Neuronal stem cell (in vitro differentiated cells): ENCODE measurements around the gene SHC3.
A peak's percentile ranks its signal among the peaks of the same experiment; 100 is the strongest.

Source experiments
- DNase-seq: peaks from one replicate; pipeline ENCODE4 v3.0.0-alpha.2; 2013; ENCODE audit warnings: low spot score
- H2AFZ ChIP-seq: one replicate; pipeline ENCODE4 v1.6.1; 2013; ENCODE audit warnings: mild to moderate bottlenecking, low read length, inconsistent platforms
- H2AK5ac ChIP-seq: 2 replicates; pipeline ENCODE4 v1.6.1; 2013; ENCODE audit warnings: low read depth, mild to moderate bottlenecking, inconsistent platforms, low read length, moderate library complexity, mixed read lengths
- H2BK120ac ChIP-seq: 2 replicates; pipeline ENCODE4 v1.6.1; 2013; ENCODE audit warnings: low read depth, mild to moderate bottlenecking, inconsistent platforms, low read length, moderate library complexity, mixed read lengths
- H2BK12ac ChIP-seq: one replicate; pipeline ENCODE4 v1.6.1; 2013; ENCODE audit warnings: low read length, inconsistent platforms
- H2BK15ac ChIP-seq: 2 replicates; pipeline ENCODE4 v1.6.1; 2013; ENCODE audit warnings: mild to moderate bottlenecking, low read length, inconsistent platforms, mixed read lengths
- H2BK5ac ChIP-seq: one replicate; pipeline ENCODE4 v1.6.1; 2013; ENCODE audit warnings: inconsistent platforms, mild to moderate bottlenecking, low read length, moderate library complexity
- H3K14ac ChIP-seq: one replicate; pipeline ENCODE4 v1.6.1; 2013; ENCODE audit warnings: low read length, inconsistent platforms
- H3K18ac ChIP-seq: 2 replicates; pipeline ENCODE4 v1.6.1; 2013; ENCODE audit warnings: low read length, inconsistent platforms
- H3K23ac ChIP-seq: 2 replicates; pipeline ENCODE4 v1.6.1; 2013; ENCODE audit warnings: low read depth, mild to moderate bottlenecking, mixed read lengths, low read length, inconsistent platforms; ENCODE audit not compliant: poor library complexity
- H3K27ac ChIP-seq: replicated peaks from 3 replicates; pipeline ENCODE4 v1.5.1; 2013; ENCODE audit warnings: low read length, inconsistent platforms
- H3K27me3 ChIP-seq, 3 experiments: 2 replicates each; pipeline ENCODE4 v1.6.1; 2013; ENCODE audit warnings: low read length in 3 of 3, mild to moderate bottlenecking in 2 of 3, inconsistent platforms in 1 of 3, low read depth in 1 of 3, mixed read lengths in 1 of 3, moderate library complexity in 1 of 3; ENCODE audit not compliant: control insufficient read depth in 3 of 3, insufficient read depth in 3 of 3
- H3K36me3 ChIP-seq, 2 donors: replicated peaks in 1 of 2; 2 replicates each; pipeline ENCODE4 v1.6.1; 2013; ENCODE audit warnings: low read length in 2 of 2; ENCODE audit not compliant: control insufficient read depth in 2 of 2, insufficient read depth in 2 of 2
- H3K4ac ChIP-seq: 2 replicates; pipeline ENCODE4 v1.6.1; 2013; ENCODE audit warnings: inconsistent platforms, mild to moderate bottlenecking, low read length, moderate library complexity
- H3K4me1 ChIP-seq, 2 donors: 1 replicate in 1 of 2; 2 replicates in 1 of 2; pipeline ENCODE4 v1.6.1; 2013; ENCODE audit warnings: low read length in 2 of 2, low read depth in 1 of 2; ENCODE audit not compliant: control insufficient read depth in 2 of 2, insufficient read depth in 1 of 2
- H3K4me2 ChIP-seq: one replicate; pipeline ENCODE4 v1.6.1; 2013; ENCODE audit warnings: mild to moderate bottlenecking, low read length, inconsistent platforms; ENCODE audit not compliant: insufficient read depth, poor library complexity, severe bottlenecking
- H3K4me3 ChIP-seq, 2 donors: 2 replicates each; pipeline ENCODE4 v1.5.1; 2013; ENCODE audit warnings: low read length in 2 of 2, mild to moderate bottlenecking in 2 of 2, inconsistent platforms in 1 of 2, moderate library complexity in 1 of 2
- H3K79me1 ChIP-seq: one replicate; pipeline ENCODE4 v1.6.1; 2013; ENCODE audit warnings: low read depth, mild to moderate bottlenecking, inconsistent platforms, low read length, moderate library complexity
- H3K9ac ChIP-seq: one replicate; pipeline ENCODE4 v1.6.1; 2013; ENCODE audit warnings: mild to moderate bottlenecking, low read depth, low read length, inconsistent platforms; ENCODE audit not compliant: poor library complexity
- H3K9me3 ChIP-seq, 2 donors: replicated peaks in 1 of 2; 2 replicates each; pipeline versions ENCODE3 to v1.6.1; 2013; ENCODE audit warnings: low read length in 2 of 2, mild to moderate bottlenecking in 2 of 2, inconsistent platforms in 1 of 2, low read depth in 1 of 2, mixed read lengths in 1 of 2, moderate library complexity in 1 of 2; ENCODE audit not compliant: control insufficient read depth in 2 of 2, insufficient read depth in 1 of 2
- H4K8ac ChIP-seq: one replicate; pipeline ENCODE4 v1.6.1; 2013; ENCODE audit warnings: low read depth, mild to moderate bottlenecking, inconsistent platforms, low read length, moderate library complexity
- H4K91ac ChIP-seq: one replicate; pipeline ENCODE4 v1.6.1; 2013; ENCODE audit warnings: low read length, low read depth, mild to moderate bottlenecking, inconsistent platforms; ENCODE audit not compliant: poor library complexity
- WGBS, 2 donors: extraction: QIAGEN DNeasy Blood & Tissue Kit; methylation state at CpG; one replicate each; pipeline ENCODE4 v1.1.7; 2013; ENCODE audit warnings: missing lambda C conversion rate in 2 of 2, mixed read lengths in 1 of 2; ENCODE audit not compliant: insufficient read length in 2 of 2, insufficient replicate concordance in 1 of 2; ENCODE audit errors: extremely low coverage in 2 of 2; 5-methylcytosine and 5-hydroxymethylcytosine counted together

Gene SHC3

DNA sequence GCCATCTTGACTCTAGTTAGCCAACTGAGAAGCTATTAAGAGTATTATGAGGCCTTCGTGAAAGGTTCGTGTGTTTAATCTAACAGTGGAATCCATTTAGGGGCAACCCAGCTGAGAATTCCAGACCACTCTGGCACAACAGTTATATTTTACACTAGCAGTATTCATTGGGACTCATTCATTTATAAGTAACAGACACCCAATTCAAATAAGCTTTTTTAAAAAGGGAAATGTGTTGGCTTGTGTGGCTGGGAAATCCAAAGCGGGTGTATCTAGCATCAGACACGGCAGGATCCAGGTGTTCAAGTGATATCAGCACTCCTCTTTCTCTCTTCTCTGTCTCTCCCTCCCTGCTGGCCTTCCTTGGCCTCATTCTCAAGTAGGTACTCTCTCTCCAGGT is 46.0 kb upstream of the SHC3 start:
- no peak overlapping the region for H3K4me3 ChIP-seq
- H2BK15ac ChIP-seq, result no peak overlapping the region
- H4K91ac ChIP-seq, result no peak overlapping the region
- no peak overlapping the region for H3K27ac ChIP-seq
- H2BK5ac ChIP-seq, result no peak overlapping the region
- H3K27me3 ChIP-seq, result no peaks in the 10 kb centered on the region
- no peak overlapping the region for H3K9ac ChIP-seq
- H3K4me2 ChIP-seq, result no peak overlapping the region
- H3K18ac ChIP-seq, result peak overlapping the region; percentile 8
- DNase-seq, result no peak
- peaks cover 2 to 15% of the 10 kb centered on the region in 2 donors for H3K9me3 ChIP-seq
- H2BK12ac ChIP-seq, result peak overlapping the region; percentile 4
- no CpG with 5 or more reads among the region's 4 CpGs for WGBS, 2 donors
- H2BK120ac ChIP-seq, result no peak overlapping the region
- no peak overlapping the region for H3K23ac ChIP-seq
- no peak overlapping the region for H4K8ac ChIP-seq
- no peak overlapping the region for H2AK5ac ChIP-seq
- H3K36me3 ChIP-seq, result no peaks in the 10 kb centered on the region
- H3K4ac ChIP-seq, result no peak overlapping the region
- H2AFZ ChIP-seq, result no peak overlapping the region
- peaks cover 14 to 28% of the 10 kb centered on the region in 2 donors for H3K4me1 ChIP-seq
- H3K14ac ChIP-seq, result no peak overlapping the region
- no peaks in the 10 kb centered on the region for H3K79me1 ChIP-seq

DNA sequence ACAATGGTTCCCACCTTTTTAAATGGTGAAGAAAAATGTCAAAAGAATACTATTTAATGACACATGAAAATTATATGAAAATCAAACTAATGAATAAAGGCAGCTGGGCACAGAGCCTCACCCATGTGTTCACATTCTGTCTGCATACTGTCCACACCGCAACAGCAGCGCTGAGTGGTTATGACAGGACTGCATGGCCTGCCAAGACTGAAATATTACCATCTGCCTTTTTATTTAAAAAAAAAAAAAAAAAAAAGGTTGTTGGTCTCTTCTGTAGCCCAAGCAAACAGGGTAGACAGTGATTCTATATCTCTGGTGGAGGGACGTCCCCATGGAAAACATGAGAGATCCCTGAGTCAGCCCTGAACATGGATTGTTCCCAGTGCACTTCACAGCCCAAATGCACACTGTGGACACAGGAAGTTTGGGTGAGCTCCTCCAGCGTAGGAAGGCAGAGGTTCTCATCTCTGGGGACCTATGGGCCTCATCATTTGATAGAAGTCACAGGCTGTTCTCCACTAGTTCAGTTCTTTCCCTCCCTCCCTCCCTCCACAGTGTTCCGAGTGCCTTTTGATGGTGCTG is 44.9 kb upstream of the SHC3 start:
- Histone ChIP-seq H3K79me1 (no peaks in the 10 kb centered on the region), H3K36me3 (no peaks in the 10 kb centered on the region), H2BK15ac (no peak overlapping the region), H3K14ac (no peak overlapping the region), H2AK5ac (no peak overlapping the region), H3K27ac (no peak overlapping the region), H3K18ac (no peak overlapping the region), H3K4me1 (peaks cover 14 to 35% of the 10 kb centered on the region in 2 donors), H4K91ac (no peak overlapping the region), H3K9me3 (peaks cover 2 to 15% of the 10 kb centered on the region in 2 donors), H3K9ac (no peak overlapping the region), H2AFZ (no peak overlapping the region), H4K8ac (no peak overlapping the region), H2BK12ac (no peak overlapping the region), H2BK5ac (no peak overlapping the region), H3K4ac (no peak overlapping the region), H3K27me3 (no peaks in the 10 kb centered on the region), H3K4me3 (no peak overlapping the region), H2BK120ac (no peak overlapping the region), H3K4me2 (no peak overlapping the region), H3K23ac (no peak overlapping the region)
- WGBS, 2 donors, result no CpG with 5 or more reads among the region's 5 CpGs
- DNase-seq, result no peak

DNA sequence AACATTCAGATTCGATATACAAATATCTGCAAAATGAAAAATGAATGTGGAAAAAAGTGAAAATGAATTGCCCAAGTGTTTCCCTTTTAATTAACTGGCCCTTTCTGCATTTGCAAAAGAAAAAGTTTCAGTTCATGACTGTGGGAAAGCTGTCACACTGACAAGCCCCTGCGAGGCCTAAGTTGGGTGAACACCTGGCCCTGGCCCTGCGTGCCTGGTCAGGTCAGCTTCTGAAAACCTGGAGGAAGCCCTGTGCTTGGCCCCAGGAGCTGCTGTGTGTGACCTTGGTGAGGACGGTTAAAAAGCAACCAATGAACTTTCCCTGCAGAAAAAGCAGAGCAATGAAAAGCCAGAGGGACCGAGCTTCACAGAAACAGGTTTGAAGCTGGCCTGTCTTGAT is 41.0 kb upstream of the SHC3 start:
- no CpG with 5 or more reads among the region's 5 CpGs for WGBS, 2 donors
- Histone ChIP-seq H3K27ac (no peak overlapping the region), H4K8ac (no peak overlapping the region)

DNA sequence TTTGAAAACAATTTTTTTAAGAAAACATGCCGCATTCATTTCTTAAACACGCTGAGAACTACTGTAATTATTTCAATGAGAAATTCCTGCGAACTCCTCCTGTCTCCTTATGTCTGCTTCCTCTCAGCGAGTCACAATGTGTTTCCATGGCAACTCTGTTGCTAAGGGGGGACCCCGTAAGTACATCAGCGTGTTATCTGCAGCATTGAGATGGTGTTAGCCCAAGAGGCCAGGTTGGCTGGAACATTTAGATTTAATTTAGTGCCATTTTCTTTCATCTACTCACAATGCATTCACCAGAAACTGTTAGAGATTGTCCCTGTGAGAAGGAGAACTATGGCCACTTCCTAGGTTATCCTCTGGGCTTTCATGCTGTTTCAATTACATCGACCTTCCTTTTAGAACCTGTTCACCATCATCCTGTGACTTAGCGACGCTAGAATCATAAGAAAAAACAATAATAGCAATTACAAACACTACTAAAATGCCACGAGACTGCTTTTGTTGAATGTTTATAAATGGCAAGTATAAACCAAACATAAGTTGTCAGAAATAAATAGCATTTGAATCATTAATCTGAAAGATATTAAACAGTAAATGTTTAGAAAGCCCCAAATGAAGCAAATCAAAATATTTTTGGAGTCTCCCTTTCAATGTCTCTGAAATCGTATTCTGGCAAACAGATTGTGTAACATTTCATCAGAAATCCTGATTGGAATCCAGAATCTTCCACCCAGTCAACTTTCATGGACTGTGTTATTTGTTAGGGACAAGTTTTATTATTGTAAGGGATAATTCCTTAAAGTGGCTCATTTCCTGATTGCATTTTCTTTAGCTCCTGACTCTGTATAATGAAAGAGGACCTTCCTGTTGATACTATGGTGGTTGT is 39.7 kb upstream of the SHC3 start:
- no peak overlapping the region for H3K9ac ChIP-seq

More for the DNA sequence above, 41.0 kb upstream of the SHC3 start:
- Histone ChIP-seq H2AK5ac (peak overlapping the region; percentile 12), H3K27me3 (no peaks in the 10 kb centered on the region), H3K79me1 (no peaks in the 10 kb centered on the region), H3K9me3 (peaks cover 2 to 15% of the 10 kb centered on the region in 2 donors), H3K14ac (no peak overlapping the region), H3K23ac (no peak overlapping the region), H3K9ac (no peak overlapping the region), H3K4ac (no peak overlapping the region), H2AFZ (no peak overlapping the region), H4K91ac (no peak overlapping the region), H3K36me3 (no peaks in the 10 kb centered on the region), H3K4me2 (no peak overlapping the region), H3K18ac (no peak overlapping the region), H2BK120ac (no peak overlapping the region), H2BK5ac (no peak overlapping the region), H2BK12ac (no peak overlapping the region), H3K4me1 (peaks cover 2 to 20% of the 10 kb centered on the region in 2 donors), H2BK15ac (no peak overlapping the region), H3K4me3 (no peak overlapping the region)
- DNase-seq, result no peak

More for the DNA sequence above, 39.7 kb upstream of the SHC3 start:
- H3K27me3 ChIP-seq, result no peaks in the 10 kb centered on the region
- no peaks in the 10 kb centered on the region for H3K36me3 ChIP-seq
- no peak overlapping the region for H4K91ac ChIP-seq
- no peak overlapping the region for H3K18ac ChIP-seq
- H2BK120ac ChIP-seq, result no peak overlapping the region
- no peak overlapping the region for H3K23ac ChIP-seq
- H4K8ac ChIP-seq, result no peak overlapping the region
- WGBS, 2 donors, result no CpG with 5 or more reads among the region's 11 CpGs
- peaks cover 2 to 7% of the 10 kb centered on the region in 2 donors for H3K9me3 ChIP-seq
- H2BK15ac ChIP-seq, result no peak overlapping the region
- H3K4me3 ChIP-seq, result no peak overlapping the region
- DNase-seq, result peak; percentile 39
- H2AK5ac ChIP-seq, result no peak overlapping the region
- no peak overlapping the region for H3K4me2 ChIP-seq
- no peak overlapping the region for H2BK12ac ChIP-seq
- no peaks in the 10 kb centered on the region for H3K79me1 ChIP-seq
- no peak overlapping the region for H3K4ac ChIP-seq
- no peak overlapping the region for H3K14ac ChIP-seq
- no peak overlapping the region for H2BK5ac ChIP-seq
- H3K4me1 ChIP-seq, result peaks cover 2 to 20% of the 10 kb centered on the region in 2 donors
- no peak overlapping the region for H3K27ac ChIP-seq
- H2AFZ ChIP-seq, result peak overlapping the region; percentile 20
